Right hindlimb (tissue), 1 donor: ENCODE measurements around the gene CIROP.
"Not testable (repeated sequence)": the region's sequence is repeated elsewhere in the genome, so short reads cannot be mapped to it uniquely, and the experiment has no call there.

Experiments used
- DNase-seq: peaks from one replicate; pipeline ENCODE4 v3.0.0-alpha.2; 2018

CIROP gene

GRCh38 chr14:23113431-23114119 lies 8.8 kb upstream of the CIROP start:
- peak; percentile 48 for DNase-seq

- no peak for DNase-seq
Observed at GRCh38 chr14:23112359-23113178, 7.8 kb upstream of the CIROP start.

GRCh38 chr14:23110579-23111365 lies 6.0 kb upstream of the CIROP start:
- DNase-seq = no peak

GRCh38 chr14:23109769-23110168 lies 5.0 kb upstream of the CIROP start:
- DNase-seq = no peak

GRCh38 chr14:23108169-23108568 lies 3.4 kb upstream of the CIROP start:
- not testable (repeated sequence) for DNase-seq

- DNase-seq = not testable (repeated sequence)
Observed at GRCh38 chr14:23107620-23108019, 2.8 kb upstream of the CIROP start.

GRCh38 chr14:23106747-23107045 lies 1.9 kb upstream of the CIROP start:
- no peak for DNase-seq

GRCh38 chr14:23105348-23105824 lies 597 bp upstream of the CIROP start:
- no peak for DNase-seq

GRCh38 chr14:23104070-23104590 lies 659 bp downstream of the CIROP start:
- DNase-seq = no peak

- DNase-seq = no peak
Observed at GRCh38 chr14:23103581-23103980, 1.2 kb downstream of the CIROP start.

- no peak for DNase-seq
Observed at GRCh38 chr14:23102801-23103200, 2.0 kb downstream of the CIROP start.

- no peak for DNase-seq
Observed at GRCh38 chr14:23101986-23102625, 2.7 kb downstream of the CIROP start.

- DNase-seq = no peak
Observed at GRCh38 chr14:23101213-23101970, 3.4 kb downstream of the CIROP start.

- no peak for DNase-seq
Observed at GRCh38 chr14:23099212-23099861, 5.5 kb downstream of the CIROP start.

GRCh38 chr14:23097786-23098185 lies 7.0 kb downstream of the CIROP start:
- no peak for DNase-seq

GRCh38 chr14:23095196-23096108 lies 9.3 kb downstream of the CIROP start, which contains the start of gene C14orf119:
Gene C14orf119 (plus strand): TSS chr14:23095505. CDS start chr14:23097659, 2,154 bp downstream.
- peak; percentile 100 for DNase-seq

- peak; percentile 88 for DNase-seq
Observed at GRCh38 chr14:23094666-23095195, 10.1 kb downstream of the CIROP start, which contains the start of gene ACIN1. Gene ACIN1 (minus strand): TSS chr14:23095136. CDS start chr14:23095112, 24 bp downstream.

- DNase-seq = no peak
Observed at GRCh38 chr14:23093991-23094665, 10.7 kb downstream of the CIROP start.

- no peak for DNase-seq
Observed at GRCh38 chr14:23093526-23093925, 11.3 kb downstream of the CIROP start.
